HUES64 (cell line): ENCODE results near the gene DHX35.

Source experiments
- H3K27ac ChIP-seq: 2 replicates; pipeline ENCODE4 v1.7.0; 2013; ENCODE audit warnings: low read depth, low read length, inconsistent platforms
- H3K27me3 ChIP-seq: 2 replicates; pipeline ENCODE4 v1.6.1; 2013; ENCODE audit warnings: mild to moderate bottlenecking, low read length; ENCODE audit not compliant: insufficient read depth
- H3K36me3 ChIP-seq: 2 replicates; pipeline ENCODE4 v1.6.1; 2013; ENCODE audit warnings: mild to moderate bottlenecking, low read length; ENCODE audit not compliant: insufficient read depth
- H3K4me1 ChIP-seq: 2 replicates; pipeline ENCODE4 v1.6.1; 2013; ENCODE audit warnings: mild to moderate bottlenecking, low read length, moderate library complexity; ENCODE audit not compliant: insufficient read depth
- H3K4me3 ChIP-seq: 2 replicates; pipeline ENCODE4 v1.5.1; 2013; ENCODE audit warnings: mild to moderate bottlenecking, low read length, moderate library complexity
- H3K9ac ChIP-seq: 2 replicates; pipeline ENCODE4 v1.6.1; 2013; ENCODE audit warnings: mild to moderate bottlenecking, low read depth, low read length
- H3K9me3 ChIP-seq: 2 replicates; pipeline ENCODE4 v1.6.1; 2013; ENCODE audit warnings: low read depth, low read length; ENCODE audit not compliant: insufficient read depth
- WGBS: fragments of 150-250, 120-280 bp; methylation state at CpG from one replicate; pipeline ENCODE4 v1.1.7; 2013; ENCODE audit warnings: missing lambda C conversion rate; 5-methylcytosine and 5-hydroxymethylcytosine counted together

DHX35 gene

GRCh38 chr20:39089029-39089428, 126.9 kb downstream of the DHX35 start:
- Histone ChIP-seq H3K4me1 (no peaks in the 10 kb centered on the region), H3K27me3 (no peaks in the 10 kb centered on the region), H3K36me3 (no peaks in the 10 kb centered on the region), H3K4me3 (no peak overlapping the region), H3K9me3 (no peaks in the 10 kb centered on the region), H3K27ac (no peak overlapping the region), H3K9ac (no peak overlapping the region)
- WGBS = no CpG with 5 or more reads among the region's 1 CpG
